ENCODE measurements around the gene DCDC2C.

- TF ChIP-seq CTCF (IDR thresholded peaks at IDR 0.05) (no peak), SIN3A (IDR thresholded peaks at IDR 0.05; ENCODE audit: borderline replicate concordance, insufficient read depth, low read depth, low read length) (no peak), REST (IDR thresholded peaks at IDR 0.05; ENCODE audit: insufficient read depth in 1 of 2, low read depth in 2 of 2, low read length in 1 of 2) (no peak), POLR2AphosphoS5 (IDR thresholded peaks at IDR 0.05; ENCODE audit: low read depth, low read length) (no peak), TCF7L2 (IDR thresholded peaks at IDR 0.05; ENCODE audit: low read depth, low read length) (no peak)
Observed at GRCh38 chr2:3725002-3725401, 21.6 kb downstream of the DCDC2C start.

Measured in Panc1 (cell line).